ENCODE data around the gene KDM4B.

KDM4B gene

DNA sequence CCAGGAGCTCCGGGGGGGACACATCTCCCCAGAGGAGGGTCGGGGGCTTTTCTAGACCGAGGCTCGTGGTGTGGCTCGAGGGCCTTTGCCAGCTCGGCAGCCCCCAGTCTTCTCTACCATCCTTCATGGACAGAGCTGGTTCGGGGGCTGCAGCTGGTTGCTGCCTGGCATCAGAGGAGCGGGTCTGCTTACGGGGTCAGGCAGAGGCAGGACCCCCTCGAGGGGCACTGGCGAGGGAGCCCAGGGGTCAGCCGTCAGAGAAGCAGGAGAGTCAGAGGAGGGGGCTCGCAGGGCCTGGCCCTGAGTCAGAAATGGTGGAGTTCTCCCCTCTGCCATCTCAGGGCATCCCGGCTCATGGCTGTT is 123.5 kb downstream of the KDM4B start:
- no peak overlapping the region for H3K27ac ChIP-seq (ENCODE audit: poor library complexity, severe bottlenecking)
- no peaks in the 10 kb centered on the region for H3K4me1 ChIP-seq (ENCODE audit: insufficient read depth, poor library complexity, severe bottlenecking)
- ATAC-seq (ENCODE audit: low read depth) (no peak), DNase-seq (ENCODE audit: low spot score) (no peak)
- no peaks in the 10 kb centered on the region for H3K9me3 ChIP-seq (ENCODE audit: severe bottlenecking)
- H3K4me3 ChIP-seq (ENCODE audit: severe bottlenecking) = no peak overlapping the region
- TF ChIP-seq, protein P1, sequence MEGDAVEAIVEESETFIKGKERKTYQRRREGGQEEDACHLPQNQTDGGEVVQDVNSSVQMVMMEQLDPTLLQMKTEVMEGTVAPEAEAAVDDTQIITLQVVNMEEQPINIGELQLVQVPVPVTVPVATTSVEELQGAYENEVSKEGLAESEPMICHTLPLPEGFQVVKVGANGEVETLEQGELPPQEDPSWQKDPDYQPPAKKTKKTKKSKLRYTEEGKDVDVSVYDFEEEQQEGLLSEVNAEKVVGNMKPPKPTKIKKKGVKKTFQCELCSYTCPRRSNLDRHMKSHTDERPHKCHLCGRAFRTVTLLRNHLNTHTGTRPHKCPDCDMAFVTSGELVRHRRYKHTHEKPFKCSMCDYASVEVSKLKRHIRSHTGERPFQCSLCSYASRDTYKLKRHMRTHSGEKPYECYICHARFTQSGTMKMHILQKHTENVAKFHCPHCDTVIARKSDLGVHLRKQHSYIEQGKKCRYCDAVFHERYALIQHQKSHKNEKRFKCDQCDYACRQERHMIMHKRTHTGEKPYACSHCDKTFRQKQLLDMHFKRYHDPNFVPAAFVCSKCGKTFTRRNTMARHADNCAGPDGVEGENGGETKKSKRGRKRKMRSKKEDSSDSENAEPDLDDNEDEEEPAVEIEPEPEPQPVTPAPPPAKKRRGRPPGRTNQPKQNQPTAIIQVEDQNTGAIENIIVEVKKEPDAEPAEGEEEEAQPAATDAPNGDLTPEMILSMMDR (IDR thresholded peaks at IDR 0.05; ENCODE audit: poor library complexity, severe bottlenecking) = no peak
- H3K36me3 ChIP-seq (ENCODE audit: low read depth) = no peaks in the 10 kb centered on the region
- H3K27me3 ChIP-seq (ENCODE audit: insufficient read depth, poor library complexity, severe bottlenecking) = no peaks in the 10 kb centered on the region

DNA sequence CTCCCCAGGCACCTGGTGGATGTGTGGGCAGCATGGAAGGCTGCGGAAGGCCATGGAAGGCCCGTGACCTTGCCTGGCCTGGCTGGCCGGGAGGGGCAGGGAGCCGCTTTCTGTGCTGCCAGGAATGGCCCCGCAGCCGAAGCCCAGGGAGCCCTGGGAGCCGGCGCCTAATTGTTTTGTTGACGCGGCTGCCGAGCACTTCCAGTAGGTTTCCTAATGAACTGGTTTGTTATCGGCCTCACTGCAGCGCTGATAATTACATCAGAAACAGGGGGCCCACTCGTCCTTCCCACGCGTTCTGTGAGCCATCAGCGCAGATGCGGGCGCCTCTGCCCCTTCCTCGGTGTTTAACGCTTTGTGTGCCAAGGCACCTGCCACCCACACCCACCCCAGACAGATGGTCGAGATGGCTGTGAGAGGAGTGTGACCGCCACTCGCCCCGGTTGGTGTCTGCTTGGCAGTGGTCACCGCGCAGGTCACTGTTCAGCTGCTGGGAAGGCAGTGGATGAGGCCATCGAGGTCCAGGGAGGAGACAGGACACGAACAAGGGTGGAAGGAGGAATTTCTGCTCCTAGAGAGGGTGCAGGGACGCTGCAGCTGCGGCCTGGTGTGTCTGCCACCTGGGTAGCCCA is 124.5 kb downstream of the KDM4B start:
- H3K36me3 ChIP-seq (ENCODE audit: low read depth) = no peaks in the 10 kb centered on the region
- H3K27me3 ChIP-seq (ENCODE audit: insufficient read depth, poor library complexity, severe bottlenecking) = no peaks in the 10 kb centered on the region
- ATAC-seq (ENCODE audit: low read depth) (no peak), DNase-seq (ENCODE audit: low spot score) (no peak)
- H3K4me1 ChIP-seq (ENCODE audit: insufficient read depth, poor library complexity, severe bottlenecking) = no peaks in the 10 kb centered on the region
- no peak overlapping the region for H3K27ac ChIP-seq (ENCODE audit: poor library complexity, severe bottlenecking)
- H3K9me3 ChIP-seq (ENCODE audit: severe bottlenecking) = no peaks in the 10 kb centered on the region
- no peak overlapping the region for H3K4me3 ChIP-seq (ENCODE audit: severe bottlenecking)
- TF ChIP-seq, protein P1 (IDR thresholded peaks at IDR 0.05; ENCODE audit: poor library complexity, severe bottlenecking) = no peak

DNA sequence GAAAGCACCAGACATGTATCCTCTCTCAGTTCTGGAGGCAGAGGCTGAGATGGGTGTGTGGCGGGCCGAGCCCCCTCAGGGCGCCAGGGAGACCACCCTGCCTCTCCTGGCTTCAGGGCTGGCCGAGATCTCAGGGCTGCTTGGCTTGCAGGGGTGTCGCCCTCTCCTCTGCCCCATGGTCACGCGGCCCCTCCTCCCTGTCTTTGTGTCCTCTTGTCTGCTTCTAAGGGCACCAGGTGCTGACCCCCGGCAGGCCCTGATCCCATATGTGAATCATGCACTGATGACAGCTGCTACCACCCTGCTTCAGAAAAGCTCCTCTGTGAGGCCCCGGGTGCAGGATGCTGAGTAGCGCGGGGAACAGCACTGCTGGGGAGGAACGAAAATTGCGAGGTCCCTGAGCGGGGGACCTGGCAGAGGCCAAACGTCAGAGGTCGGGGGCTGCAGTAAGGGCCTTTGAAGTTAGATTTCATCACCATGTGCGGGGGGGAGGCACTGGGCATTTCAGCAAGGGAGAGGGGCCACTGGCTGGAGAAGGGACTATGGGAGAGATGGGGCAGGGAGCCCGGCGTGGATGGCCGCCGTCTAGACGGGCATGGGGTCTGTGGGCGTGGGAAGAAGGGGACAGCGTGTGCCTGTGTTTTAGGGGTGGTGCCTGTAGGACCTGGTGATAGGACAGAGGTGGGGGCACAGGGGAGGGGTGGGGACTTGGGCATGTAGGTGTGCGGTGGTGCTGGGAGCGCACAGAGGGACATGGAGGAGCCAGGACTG is 125.2 kb downstream of the KDM4B start:
- Histone ChIP-seq H3K27me3 (ENCODE audit: insufficient read depth, poor library complexity, severe bottlenecking) (no peaks in the 10 kb centered on the region), H3K27ac (ENCODE audit: poor library complexity, severe bottlenecking) (no peak overlapping the region), H3K36me3 (ENCODE audit: low read depth) (0 out of 2 replicates have a peak, but pooled peaks cover 5% of the 10 kb centered on the region), H3K9me3 (ENCODE audit: severe bottlenecking) (peaks cover 2% of the 10 kb centered on the region), H3K4me3 (ENCODE audit: severe bottlenecking) (no peak overlapping the region), H3K4me1 (ENCODE audit: insufficient read depth, poor library complexity, severe bottlenecking) (no peaks in the 10 kb centered on the region)
- no peak for DNase-seq (ENCODE audit: low spot score)
- ATAC-seq (ENCODE audit: low read depth) = no peak
- TF ChIP-seq, protein P1 (IDR thresholded peaks at IDR 0.05; ENCODE audit: poor library complexity, severe bottlenecking) = no peak

DNA sequence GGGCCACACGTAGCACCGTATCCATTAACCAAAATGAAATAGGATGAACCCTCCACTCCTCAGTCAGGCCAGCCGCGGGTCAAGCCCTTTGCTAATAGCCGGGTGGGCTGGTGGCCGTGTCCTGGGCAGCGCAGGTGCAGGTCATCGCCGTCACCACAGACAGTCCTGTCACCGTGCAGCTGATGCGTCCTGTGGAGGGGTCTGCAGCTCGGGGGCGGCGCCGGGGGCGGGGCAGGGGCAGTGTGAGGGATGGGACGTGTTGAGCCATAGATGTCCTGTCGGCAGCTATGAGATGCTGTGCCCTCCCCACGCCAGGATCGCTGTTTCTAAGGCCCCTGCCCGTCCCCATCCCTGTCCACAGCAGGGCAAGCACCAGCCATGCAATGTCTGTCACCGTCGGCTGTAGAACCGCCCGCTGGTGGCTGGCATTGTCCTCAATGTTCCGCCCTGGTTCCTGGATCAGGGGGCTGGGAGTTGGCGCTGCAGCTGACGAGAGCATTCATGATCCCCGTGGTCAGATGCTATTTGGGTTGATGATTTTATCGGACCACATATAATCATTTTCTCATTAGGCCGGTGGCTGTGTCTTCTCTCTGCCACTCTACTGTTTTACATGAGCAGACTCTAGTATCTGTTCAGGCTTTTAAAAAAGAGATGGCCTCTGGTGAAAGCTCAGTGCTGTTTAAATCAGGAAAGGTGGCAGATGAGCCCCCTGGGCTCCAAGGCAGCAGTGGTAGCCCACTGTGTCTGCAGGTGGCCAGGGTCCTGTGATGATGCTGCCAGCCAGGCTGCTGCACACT is 126.1 kb downstream of the KDM4B start:
- Histone ChIP-seq H3K9me3 (ENCODE audit: severe bottlenecking) (peaks cover 10% of the 10 kb centered on the region), H3K4me3 (ENCODE audit: severe bottlenecking) (no peak overlapping the region), H3K4me1 (ENCODE audit: insufficient read depth, poor library complexity, severe bottlenecking) (no peaks in the 10 kb centered on the region), H3K27ac (ENCODE audit: poor library complexity, severe bottlenecking) (no peak overlapping the region), H3K27me3 (ENCODE audit: insufficient read depth, poor library complexity, severe bottlenecking) (no peaks in the 10 kb centered on the region), H3K36me3 (ENCODE audit: low read depth) (0 out of 2 replicates have a peak, but pooled peaks cover 10% of the 10 kb centered on the region)
- ATAC-seq (ENCODE audit: low read depth) = no peak
- TF ChIP-seq, protein P1 (IDR thresholded peaks at IDR 0.05; ENCODE audit: poor library complexity, severe bottlenecking) = no peak
- no peak for DNase-seq (ENCODE audit: low spot score)
